K562 (cell line): Measurements from ENCODE around the gene SRSF9. TPM values are rescaled to one million over a fixed set of nuclear protein-coding genes. Genes with fewer than 3 reads are reported as not detected.

Experiments
- ARNT ChIP-seq, 2 experiments: fragments of 450-650 bp; IDR thresholded peaks; 2 replicates each; pipeline ENCODE4 v1.6.1; 2016; ENCODE audit warnings: mild to moderate bottlenecking in 1 of 2
- BDP1 ChIP-seq: IDR thresholded peaks from 3 replicates; pipeline ENCODE4 v1.6.1; 2011; ENCODE audit not compliant: insufficient read length, insufficient read depth
- CTBP1 ChIP-seq: fragments of 450-650 bp; IDR thresholded peaks from 2 replicates; pipeline ENCODE4 v1.6.1; 2016; ENCODE audit warnings: borderline replicate concordance
- MAFF ChIP-seq: IDR thresholded peaks from 2 replicates; pipeline ENCODE4 v1.6.1; 2012; ENCODE audit warnings: low read length, improper control_type of control experiment
- MBD2 ChIP-seq: sonication (generic); IDR thresholded peaks from 2 replicates; pipeline ENCODE4 v1.6.1; 2016; ENCODE audit warnings: low read depth, borderline replicate concordance
- MTA2 ChIP-seq: fragments of 450-650 bp; IDR thresholded peaks from 2 replicates; pipeline ENCODE4 v1.6.1; 2016; ENCODE audit warnings: low read depth
- NONO ChIP-seq, 2 experiments: fragments of 200-400 bp in 1 of 2; fragments of 450-650 bp in 1 of 2; formaldehyde crosslinking in 1 of 2; IDR thresholded peaks; 2 replicates each; pipeline ENCODE4 v1.6.1; 2017; ENCODE audit warnings: low read depth in 2 of 2, mild to moderate bottlenecking in 2 of 2, moderate library complexity in 2 of 2, low read length in 1 of 2
- POLR2AphosphoS5 ChIP-seq: IDR thresholded peaks from 2 replicates; pipeline ENCODE4 v1.6.1; 2011; ENCODE audit warnings: mild to moderate bottlenecking, low read depth, low read length, moderate library complexity; ENCODE audit not compliant: control insufficient read depth, insufficient read depth
- TAL1 ChIP-seq: fragments of 450-650 bp; IDR thresholded peaks from 2 replicates; pipeline ENCODE4 v1.6.1; 2016; ENCODE audit warnings: mild to moderate bottlenecking
- TBP ChIP-seq: optimal IDR thresholded peaks from 2 replicates; pipeline ENCODE3; 2011; ENCODE audit warnings: low read depth, low read length, improper control_type of control experiment
- ZNF165 ChIP-seq: fragments of 250-450 bp; sonication (Bioruptor Pico); IDR thresholded peaks from 2 replicates; pipeline ENCODE4 v1.4.0; 2020; ENCODE audit warnings: borderline replicate concordance
- ZNF444 ChIP-seq: fragments of 250-450 bp; sonication (Bioruptor Pico); IDR thresholded peaks from 2 replicates; pipeline ENCODE4 v1.4.0; 2020; ENCODE audit warnings: mild to moderate bottlenecking, moderate library complexity
- ZNF696 ChIP-seq: fragments of 250-450 bp; sonication (Bioruptor Pico); conservative IDR thresholded peaks from 2 replicates; pipeline ENCODE4 v1.4.0; 2020; ENCODE audit warnings: mild to moderate bottlenecking, moderate library complexity
- ZNF785 ChIP-seq: fragments of 250-450 bp; sonication (Bioruptor Pico); IDR thresholded peaks from 2 replicates; pipeline ENCODE4 v1.4.0; 2020; ENCODE audit warnings: mild to moderate bottlenecking
- polyA plus RNA-seq, 8 experiments: library from polyadenylated mRNA; depleted of rRNA in 4 of 8; stranded (reverse) in 5 of 8; unstranded in 3 of 8; fragments of >200 nt; fragmentation: Nextera tagmentation in 2 of 8; fragmentation: Illumina TruSeq in 1 of 8; extraction: Ambion mirVana in 2 of 8; extraction: Trizol in 1 of 8; gene quantifications; 2 replicates each; pipeline versions ENCODE4 v1.2.1 to v1.2.3, GENCODE V29; 2011 to 2014; ENCODE audit warnings: inconsistent platforms in 1 of 8, missing spikeins in 1 of 8
- total RNA-seq, 7 experiments: library from RNA; depleted of rRNA in 6 of 7; stranded (reverse); fragments of >200 nt in 6 of 7; fragmentation: Illumina TruSeq in 2 of 7; extraction: Trizol in 2 of 7; gene quantifications; 2 replicates each; pipeline versions ENCODE4 v1.2.1 to v1.2.3, GENCODE V29; 2011 to 2021; ENCODE audit warnings: low replicate concordance in 1 of 7
- TF ChIP-seq, protein P1 (sequence below): fragments of 250-450 bp; sonication (Bioruptor Pico); IDR thresholded peaks from 2 replicates; pipeline ENCODE4 v1.8.0; 2022; ENCODE audit warnings: inconsistent platforms, mild to moderate bottlenecking, moderate library complexity, borderline replicate concordance
- TF ChIP-seq, protein P2 (sequence below): fragments of 250-450 bp; sonication (Bioruptor Pico); IDR thresholded peaks from 2 replicates; pipeline ENCODE4 v1.5.1; 2021; ENCODE audit warnings: mild to moderate bottlenecking
- TF ChIP-seq, protein P3 (sequence below): fragments of 450-650 bp; formaldehyde crosslinking; IDR thresholded peaks from 2 replicates; pipeline ENCODE4 v1.4.0; 2022; ENCODE audit warnings: missing genetic modification characterization
- TF ChIP-seq, protein P4 (sequence below): fragments of 250-450 bp; sonication (Bioruptor Pico); IDR thresholded peaks from 2 replicates; pipeline ENCODE4 v1.8.0; 2021; ENCODE audit warnings: moderate library complexity, mild to moderate bottlenecking, inconsistent platforms
- TF ChIP-seq, protein P5 (sequence below): sonication (generic); formaldehyde crosslinking; IDR thresholded peaks from 2 replicates; pipeline ENCODE4 v1.8.1; 2023; ENCODE audit warnings: mild to moderate bottlenecking, missing genetic modification reagents

The SRSF9 gene
- total and polyA plus RNA-seq, 9 of the 15 experiments (the other 6 are each of a cell fraction or from before 2014, with no cell fraction given), result 40.3 to 291 (median 230) TPM

DNA sequence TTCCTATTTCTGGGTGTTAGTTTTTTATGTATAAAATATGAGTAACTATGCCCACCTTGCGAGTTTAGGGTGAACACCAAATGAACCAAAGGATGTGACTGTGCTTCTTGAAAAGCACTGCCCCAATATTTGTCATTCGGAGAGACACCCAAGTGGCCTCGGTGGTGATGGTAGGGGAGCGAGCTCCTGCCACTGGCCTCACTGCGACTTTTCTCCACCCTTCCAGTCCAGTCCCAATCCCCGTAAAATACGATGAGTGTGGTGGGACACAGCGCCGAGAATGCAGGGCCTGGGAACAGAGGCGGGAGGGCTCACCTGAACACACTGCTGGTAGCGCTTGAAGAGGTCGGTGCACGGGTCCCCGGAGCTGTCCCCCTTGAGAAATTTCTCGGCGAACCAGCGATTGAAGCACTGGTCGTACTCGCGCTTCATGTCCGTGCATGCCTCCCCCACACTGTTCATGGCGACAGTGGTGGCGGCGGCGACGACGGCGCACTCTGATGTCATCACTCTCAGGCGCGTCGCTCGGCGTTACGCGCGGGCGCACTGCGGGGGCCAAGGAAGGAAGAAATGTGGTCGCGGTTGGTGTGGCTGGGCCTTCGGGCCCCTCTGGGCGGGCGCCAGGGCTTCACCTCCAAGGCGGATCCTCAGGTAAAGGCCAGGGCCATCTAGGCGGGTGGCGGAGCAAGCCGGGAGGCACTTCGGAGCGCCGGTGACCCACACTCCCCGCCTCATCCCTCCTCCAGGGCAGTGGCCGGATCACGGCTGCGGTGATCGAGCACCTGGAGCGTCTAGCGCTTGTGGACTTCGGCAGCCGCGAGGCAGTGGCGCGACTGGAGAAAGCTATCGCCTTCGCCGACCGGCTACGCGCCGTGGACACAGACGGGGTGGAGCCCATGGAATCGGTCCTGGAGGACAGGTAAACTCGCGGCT is 23.4 kb downstream of the SRSF9 start, which contains the start of the genes GATC and TRIAP1 (continued):
- no peak for TF ChIP-seq ZNF444 (CRISPR knock-in tag)
- peak; percentile 85 for TF ChIP-seq TBP
- no peak for TF ChIP-seq ARNT (IDR thresholded peaks at IDR 0.05)
- peak; percentile 90 for TF ChIP-seq POLR2AphosphoS5
- no peak for TF ChIP-seq ZNF785 (CRISPR knock-in tag)
- TF ChIP-seq MTA2, result no peak
- TF ChIP-seq ZNF696 (CRISPR knock-in tag), result no peak
- TF ChIP-seq NONO (IDR thresholded peaks at IDR 0.05; ENCODE audit: low read depth in 2 of 2, low read length in 1 of 2), result peak; percentile 38 to 83; a peak in 3 of 4 replicates
- TF ChIP-seq ZNF165, result no peak
- TF ChIP-seq, protein P1, sequence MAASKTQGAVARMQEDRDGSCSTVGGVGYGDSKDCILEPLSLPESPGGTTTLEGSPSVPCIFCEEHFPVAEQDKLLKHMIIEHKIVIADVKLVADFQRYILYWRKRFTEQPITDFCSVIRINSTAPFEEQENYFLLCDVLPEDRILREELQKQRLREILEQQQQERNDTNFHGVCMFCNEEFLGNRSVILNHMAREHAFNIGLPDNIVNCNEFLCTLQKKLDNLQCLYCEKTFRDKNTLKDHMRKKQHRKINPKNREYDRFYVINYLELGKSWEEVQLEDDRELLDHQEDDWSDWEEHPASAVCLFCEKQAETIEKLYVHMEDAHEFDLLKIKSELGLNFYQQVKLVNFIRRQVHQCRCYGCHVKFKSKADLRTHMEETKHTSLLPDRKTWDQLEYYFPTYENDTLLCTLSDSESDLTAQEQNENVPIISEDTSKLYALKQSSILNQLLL (CRISPR knock-in tag), result no peak
- TF ChIP-seq, protein P2, sequence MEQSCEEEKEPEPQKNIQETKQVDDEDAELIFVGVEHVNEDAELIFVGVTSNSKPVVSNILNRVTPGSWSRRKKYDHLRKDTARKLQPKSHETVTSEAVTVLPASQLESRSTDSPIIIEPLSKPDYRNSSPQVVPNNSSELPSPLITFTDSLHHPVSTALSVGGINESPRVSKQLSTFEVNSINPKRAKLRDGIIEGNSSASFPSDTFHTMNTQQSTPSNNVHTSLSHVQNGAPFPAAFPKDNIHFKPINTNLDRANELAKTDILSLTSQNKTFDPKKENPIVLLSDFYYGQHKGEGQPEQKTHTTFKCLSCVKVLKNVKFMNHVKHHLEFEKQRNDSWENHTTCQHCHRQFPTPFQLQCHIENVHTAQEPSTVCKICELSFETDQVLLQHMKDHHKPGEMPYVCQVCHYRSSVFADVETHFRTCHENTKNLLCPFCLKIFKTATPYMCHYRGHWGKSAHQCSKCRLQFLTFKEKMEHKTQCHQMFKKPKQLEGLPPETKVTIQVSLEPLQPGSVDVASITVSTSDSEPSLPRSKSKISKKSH, result no peak
- peak; percentile 94 for TF ChIP-seq MBD2
- TF ChIP-seq, protein P3, sequence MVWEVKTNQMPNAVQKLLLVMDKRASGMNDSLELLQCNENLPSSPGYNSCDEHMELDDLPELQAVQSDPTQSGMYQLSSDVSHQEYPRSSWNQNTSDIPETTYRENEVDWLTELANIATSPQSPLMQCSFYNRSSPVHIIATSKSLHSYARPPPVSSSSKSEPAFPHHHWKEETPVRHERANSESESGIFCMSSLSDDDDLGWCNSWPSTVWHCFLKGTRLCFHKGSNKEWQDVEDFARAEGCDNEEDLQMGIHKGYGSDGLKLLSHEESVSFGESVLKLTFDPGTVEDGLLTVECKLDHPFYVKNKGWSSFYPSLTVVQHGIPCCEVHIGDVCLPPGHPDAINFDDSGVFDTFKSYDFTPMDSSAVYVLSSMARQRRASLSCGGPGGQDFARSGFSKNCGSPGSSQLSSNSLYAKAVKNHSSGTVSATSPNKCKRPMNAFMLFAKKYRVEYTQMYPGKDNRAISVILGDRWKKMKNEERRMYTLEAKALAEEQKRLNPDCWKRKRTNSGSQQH (CRISPR knock-in tag), result 0 out of 2 replicates have a peak, but pooled peaks have one; percentile 7
- no peak for TF ChIP-seq MAFF
- TF ChIP-seq, protein P4, sequence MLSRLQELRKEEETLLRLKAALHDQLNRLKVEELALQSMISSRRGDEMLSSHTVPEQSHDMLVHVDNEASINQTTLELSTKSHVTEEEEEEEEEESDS (CRISPR knock-in tag), result no peak
- TF ChIP-seq, protein P5, sequence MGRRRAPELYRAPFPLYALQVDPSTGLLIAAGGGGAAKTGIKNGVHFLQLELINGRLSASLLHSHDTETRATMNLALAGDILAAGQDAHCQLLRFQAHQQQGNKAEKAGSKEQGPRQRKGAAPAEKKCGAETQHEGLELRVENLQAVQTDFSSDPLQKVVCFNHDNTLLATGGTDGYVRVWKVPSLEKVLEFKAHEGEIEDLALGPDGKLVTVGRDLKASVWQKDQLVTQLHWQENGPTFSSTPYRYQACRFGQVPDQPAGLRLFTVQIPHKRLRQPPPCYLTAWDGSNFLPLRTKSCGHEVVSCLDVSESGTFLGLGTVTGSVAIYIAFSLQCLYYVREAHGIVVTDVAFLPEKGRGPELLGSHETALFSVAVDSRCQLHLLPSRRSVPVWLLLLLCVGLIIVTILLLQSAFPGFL (CRISPR knock-in tag), result no peak
- TF ChIP-seq CTBP1, result peak; percentile 70; the same call in 1 of the 2 replicates
- TF ChIP-seq TAL1, result no peak
- TF ChIP-seq BDP1, result no peak
